ENCODE data around the gene HSPB6. TPM values are rescaled to one million over a fixed set of nuclear protein-coding genes. Genes with fewer than 3 reads are reported as not detected.

HSPB6 gene
- total RNA-seq, 2 experiments from 2014 or later: 0.29 to 0.69 TPM

- DNase-seq: no peak
- Mint-ChIP-seq H3K4me3 (no peak overlapping the region), H3K9me3 (no peaks in the 10 kb centered on the region), H3K27ac (no peak overlapping the region), H3K4me1 (peaks cover 16% of the 10 kb centered on the region), H3K36me3 (ENCODE audit: low read depth) (peaks cover 49% of the 10 kb centered on the region), H3K27me3 (no peaks in the 10 kb centered on the region)
- ChIA-PET CTCF (no interaction called here), POLR2A (no interaction called here)
These were observed 22.6 kb downstream of the HSPB6 start for GRCh38 chr19:35734273-35734672.

GRCh38 chr19:35733180-35734125 is 23.4 kb downstream of the HSPB6 start:
- no peaks in the 10 kb centered on the region for H3K27me3 Mint-ChIP-seq
- no peak overlapping the region for H3K27ac Mint-ChIP-seq
- peaks cover 12% of the 10 kb centered on the region for H3K4me1 Mint-ChIP-seq
- DNase-seq: no peak
- ChIA-PET POLR2A (no interaction called here), CTCF (no interaction called here)
- H3K4me3 Mint-ChIP-seq: no peak overlapping the region
- no peaks in the 10 kb centered on the region for H3K9me3 Mint-ChIP-seq
- peaks cover 54% of the 10 kb centered on the region for H3K36me3 Mint-ChIP-seq (ENCODE audit: low read depth)

- peaks cover 55% of the 10 kb centered on the region for H3K36me3 Mint-ChIP-seq (ENCODE audit: low read depth)
- ChIA-PET POLR2A (interaction anchor here (0.6 kb wide), 1 partner anchor 54 kb away, joined by 4 read pairs; no protein-coding TSS in a partner anchor), CTCF (interaction anchor here (0.7 to 0.9 kb wide), 2 partner anchors 8 to 9 kb away, joined by 3 read pairs; no protein-coding TSS in a partner anchor)
- no peak for DNase-seq
- H3K4me3 Mint-ChIP-seq: no peak overlapping the region
- H3K9me3 Mint-ChIP-seq: no peaks in the 10 kb centered on the region
- no peaks in the 10 kb centered on the region for H3K27me3 Mint-ChIP-seq
- H3K27ac Mint-ChIP-seq: no peak overlapping the region
- peaks cover 12% of the 10 kb centered on the region for H3K4me1 Mint-ChIP-seq
These were observed 24.2 kb downstream of the HSPB6 start for GRCh38 chr19:35732540-35733179.

- Mint-ChIP-seq H3K4me1 (peaks cover 5% of the 10 kb centered on the region), H3K27me3 (no peaks in the 10 kb centered on the region), H3K36me3 (ENCODE audit: low read depth) (peaks cover 53% of the 10 kb centered on the region), H3K9me3 (no peaks in the 10 kb centered on the region), H3K27ac (no peak overlapping the region), H3K4me3 (no peak overlapping the region)
- DNase-seq: no peak
- CTCF ChIA-PET: interaction anchor here (0.7 to 0.9 kb wide), 2 partner anchors 9 kb away, joined by 3 read pairs; no protein-coding TSS in a partner anchor
- POLR2A ChIA-PET: no interaction called here
These were observed 24.9 kb downstream of the HSPB6 start for GRCh38 chr19:35731779-35732405.

- ChIA-PET POLR2A (no interaction called here), CTCF (no interaction called here)
- no peaks in the 10 kb centered on the region for H3K9me3 Mint-ChIP-seq
- no peaks in the 10 kb centered on the region for H3K27me3 Mint-ChIP-seq
- no peak overlapping the region for H3K27ac Mint-ChIP-seq
- H3K4me3 Mint-ChIP-seq: no peak overlapping the region
- H3K36me3 Mint-ChIP-seq (ENCODE audit: low read depth): peaks cover 54% of the 10 kb centered on the region
- peaks cover 2% of the 10 kb centered on the region for H3K4me1 Mint-ChIP-seq
- no peak for DNase-seq
These were observed 25.5 kb downstream of the HSPB6 start for GRCh38 chr19:35731353-35731752.

GRCh38 chr19:35730326-35730725 is 26.5 kb downstream of the HSPB6 start:
- H3K36me3 Mint-ChIP-seq (ENCODE audit: low read depth): peaks cover 64% of the 10 kb centered on the region
- ChIA-PET CTCF (interaction anchor here (0.8 kb wide), 1 partner anchor 12 kb away, joined by 3 read pairs; no protein-coding TSS in a partner anchor), POLR2A (no interaction called here)
- no peak for DNase-seq
- no peak overlapping the region for H3K4me3 Mint-ChIP-seq
- no peaks in the 10 kb centered on the region for H3K4me1 Mint-ChIP-seq
- no peaks in the 10 kb centered on the region for H3K27me3 Mint-ChIP-seq
- no peak overlapping the region for H3K27ac Mint-ChIP-seq
- H3K9me3 Mint-ChIP-seq: no peaks in the 10 kb centered on the region

- no peak for DNase-seq
- ChIA-PET POLR2A (no interaction called here), CTCF (interaction anchor here (0.8 to 2.3 kb wide), 2 partner anchors 10 to 11 kb away, joined by 3 to 11 read pairs; no protein-coding TSS in a partner anchor)
- no peak overlapping the region for H3K4me3 Mint-ChIP-seq
- H3K9me3 Mint-ChIP-seq: no peaks in the 10 kb centered on the region
- peaks cover 67% of the 10 kb centered on the region for H3K36me3 Mint-ChIP-seq (ENCODE audit: low read depth)
- no peak overlapping the region for H3K27ac Mint-ChIP-seq
- H3K4me1 Mint-ChIP-seq: no peaks in the 10 kb centered on the region
- no peaks in the 10 kb centered on the region for H3K27me3 Mint-ChIP-seq
These were observed 27.1 kb downstream of the HSPB6 start for GRCh38 chr19:35729763-35730162.

GRCh38 chr19:35729021-35729420 is 27.8 kb downstream of the HSPB6 start:
- DNase-seq: no peak
- Mint-ChIP-seq H3K4me1 (no peaks in the 10 kb centered on the region), H3K36me3 (ENCODE audit: low read depth) (peaks cover 63% of the 10 kb centered on the region), H3K4me3 (no peak overlapping the region), H3K27ac (no peak overlapping the region), H3K9me3 (no peaks in the 10 kb centered on the region), H3K27me3 (no peaks in the 10 kb centered on the region)
- ChIA-PET POLR2A (no interaction called here), CTCF (interaction anchor here (1.2 to 2.4 kb wide), 4 partner anchors 8 to 35 kb away, joined by 4 to 11 read pairs (median 9); partner anchors contain the start of gene LIN37)

- Mint-ChIP-seq H3K36me3 (ENCODE audit: low read depth) (peaks cover 65% of the 10 kb centered on the region), H3K27me3 (no peaks in the 10 kb centered on the region), H3K4me1 (no peaks in the 10 kb centered on the region), H3K4me3 (no peak overlapping the region), H3K27ac (no peak overlapping the region), H3K9me3 (no peaks in the 10 kb centered on the region)
- POLR2A ChIA-PET: no interaction called here
- no peak for DNase-seq
- CTCF ChIA-PET: interaction anchor here (0.8 to 2.4 kb wide), 5 partner anchors 9 to 92 kb away, joined by 4 to 11 read pairs (median 7); partner anchors contain the start of gene LIN37
These were observed 28.7 kb downstream of the HSPB6 start for GRCh38 chr19:35727956-35728706.

- Mint-ChIP-seq H3K36me3 (ENCODE audit: low read depth) (peaks cover 70% of the 10 kb centered on the region), H3K9me3 (no peaks in the 10 kb centered on the region), H3K27ac (no peak overlapping the region), H3K4me3 (no peak overlapping the region), H3K27me3 (no peaks in the 10 kb centered on the region), H3K4me1 (no peaks in the 10 kb centered on the region)
- ChIA-PET POLR2A (no interaction called here), CTCF (interaction anchor here (0.8 to 2.4 kb wide), 7 partner anchors 10 to 93 kb away, joined by 3 to 11 read pairs (median 4); partner anchors contain the start of gene LIN37)
- DNase-seq: no peak
These were observed 29.5 kb downstream of the HSPB6 start for GRCh38 chr19:35727053-35727955.

- peaks cover 69% of the 10 kb centered on the region for H3K36me3 Mint-ChIP-seq (ENCODE audit: low read depth)
- POLR2A ChIA-PET: no interaction called here
These were observed 31.5 kb downstream of the HSPB6 start for GRCh38 chr19:35725216-35725861.

More at GRCh38 chr19:35725216-35725861, 31.5 kb downstream of the HSPB6 start:
- Mint-ChIP-seq H3K27me3 (no peaks in the 10 kb centered on the region), H3K27ac (no peak overlapping the region), H3K4me1 (peaks cover 6% of the 10 kb centered on the region), H3K9me3 (no peaks in the 10 kb centered on the region), H3K4me3 (no peak overlapping the region)
- CTCF ChIA-PET: interaction anchor here (2.9 kb wide), 1 partner anchor 11 kb away, joined by 13 read pairs; no protein-coding TSS in a partner anchor
- no peak for DNase-seq
